ENCODE data around the gene RASSF3. TPM values are rescaled to one million over a fixed set of nuclear protein-coding genes. Genes with fewer than 3 reads are reported as not detected.

RASSF3 gene
- polyA plus RNA-seq, 1 donor (not counting 4 experiments of a cell fraction or from before 2014, with no cell fraction given) = 9.6 TPM

GRCh38 chr12:64691795-64692583 is 81.7 kb downstream of the RASSF3 start:
- H3K9me3 ChIP-seq (ENCODE audit: control insufficient read depth, low read depth, low read length) = no peaks in the 10 kb centered on the region
- no peaks in the 10 kb centered on the region for H3K79me2 ChIP-seq (ENCODE audit: control insufficient read depth, insufficient read depth, low read length)
- no peak overlapping the region for H3K27ac ChIP-seq (ENCODE audit: control insufficient read depth, insufficient read depth, low read length)
- no peak for DNase-seq (ENCODE audit: low read depth, low spot score)
- H3K9ac ChIP-seq (ENCODE audit: control insufficient read depth, extremely low read depth, insufficient read depth, low read length) = no peak overlapping the region
- H4K20me1 ChIP-seq (ENCODE audit: control insufficient read depth, extremely low read depth, insufficient read depth, low read length) = no peaks in the 10 kb centered on the region
- no peaks in the 10 kb centered on the region for H3K27me3 ChIP-seq (ENCODE audit: control insufficient read depth, extremely low read depth, insufficient read depth, low read length)
- dilution Hi-C loops (cut with MboI; ENCODE audit: extremely low pct_ligation_motif_present, low sequenced_read_pairs) = loop anchor here (25.0 kb wide), 1 partner anchor 155 kb away; no protein-coding TSS in a partner anchor
- no peak overlapping the region for H3K4me3 ChIP-seq (ENCODE audit: control insufficient read depth in 2 of 3, extremely low read depth in 1 of 3, insufficient read depth in 2 of 3, low read depth in 1 of 3, low read length in 3 of 3)
- H3K36me3 ChIP-seq (ENCODE audit: control insufficient read depth in 2 of 2, extremely low read depth in 1 of 2, insufficient read depth in 2 of 2, low read length in 2 of 2) = peaks cover 12 to 13% of the 10 kb centered on the region in 2 experiments
- no peaks in the 10 kb centered on the region for H3K4me1 ChIP-seq (ENCODE audit: control insufficient read depth, extremely low read depth, insufficient read depth, low read length)
- H2AFZ ChIP-seq (ENCODE audit: control insufficient read depth, low read length) = no peak overlapping the region
- no peak for TF ChIP-seq EZH2 (IDR thresholded peaks at IDR 0.05; ENCODE audit: low read length)
- TF ChIP-seq, protein P1, sequence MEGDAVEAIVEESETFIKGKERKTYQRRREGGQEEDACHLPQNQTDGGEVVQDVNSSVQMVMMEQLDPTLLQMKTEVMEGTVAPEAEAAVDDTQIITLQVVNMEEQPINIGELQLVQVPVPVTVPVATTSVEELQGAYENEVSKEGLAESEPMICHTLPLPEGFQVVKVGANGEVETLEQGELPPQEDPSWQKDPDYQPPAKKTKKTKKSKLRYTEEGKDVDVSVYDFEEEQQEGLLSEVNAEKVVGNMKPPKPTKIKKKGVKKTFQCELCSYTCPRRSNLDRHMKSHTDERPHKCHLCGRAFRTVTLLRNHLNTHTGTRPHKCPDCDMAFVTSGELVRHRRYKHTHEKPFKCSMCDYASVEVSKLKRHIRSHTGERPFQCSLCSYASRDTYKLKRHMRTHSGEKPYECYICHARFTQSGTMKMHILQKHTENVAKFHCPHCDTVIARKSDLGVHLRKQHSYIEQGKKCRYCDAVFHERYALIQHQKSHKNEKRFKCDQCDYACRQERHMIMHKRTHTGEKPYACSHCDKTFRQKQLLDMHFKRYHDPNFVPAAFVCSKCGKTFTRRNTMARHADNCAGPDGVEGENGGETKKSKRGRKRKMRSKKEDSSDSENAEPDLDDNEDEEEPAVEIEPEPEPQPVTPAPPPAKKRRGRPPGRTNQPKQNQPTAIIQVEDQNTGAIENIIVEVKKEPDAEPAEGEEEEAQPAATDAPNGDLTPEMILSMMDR (optimal IDR thresholded peaks at IDR 0.05 in 1 of 3, IDR thresholded peaks at IDR 0.05 in 1 of 3, conservative IDR thresholded peaks at IDR 0.05 in 1 of 3; ENCODE audit: extremely low read depth in 1 of 3, insufficient read depth in 2 of 3, low read length in 3 of 3) = no peak
- FAIRE-seq = no peak
- no peaks in the 10 kb centered on the region for H3K9me1 ChIP-seq (ENCODE audit: control insufficient read depth, extremely low read depth, insufficient read depth, low read length)
- no peak overlapping the region for H3K4me2 ChIP-seq (ENCODE audit: control insufficient read depth, extremely low read depth, insufficient read depth, low read depth, low read length)

DNA sequence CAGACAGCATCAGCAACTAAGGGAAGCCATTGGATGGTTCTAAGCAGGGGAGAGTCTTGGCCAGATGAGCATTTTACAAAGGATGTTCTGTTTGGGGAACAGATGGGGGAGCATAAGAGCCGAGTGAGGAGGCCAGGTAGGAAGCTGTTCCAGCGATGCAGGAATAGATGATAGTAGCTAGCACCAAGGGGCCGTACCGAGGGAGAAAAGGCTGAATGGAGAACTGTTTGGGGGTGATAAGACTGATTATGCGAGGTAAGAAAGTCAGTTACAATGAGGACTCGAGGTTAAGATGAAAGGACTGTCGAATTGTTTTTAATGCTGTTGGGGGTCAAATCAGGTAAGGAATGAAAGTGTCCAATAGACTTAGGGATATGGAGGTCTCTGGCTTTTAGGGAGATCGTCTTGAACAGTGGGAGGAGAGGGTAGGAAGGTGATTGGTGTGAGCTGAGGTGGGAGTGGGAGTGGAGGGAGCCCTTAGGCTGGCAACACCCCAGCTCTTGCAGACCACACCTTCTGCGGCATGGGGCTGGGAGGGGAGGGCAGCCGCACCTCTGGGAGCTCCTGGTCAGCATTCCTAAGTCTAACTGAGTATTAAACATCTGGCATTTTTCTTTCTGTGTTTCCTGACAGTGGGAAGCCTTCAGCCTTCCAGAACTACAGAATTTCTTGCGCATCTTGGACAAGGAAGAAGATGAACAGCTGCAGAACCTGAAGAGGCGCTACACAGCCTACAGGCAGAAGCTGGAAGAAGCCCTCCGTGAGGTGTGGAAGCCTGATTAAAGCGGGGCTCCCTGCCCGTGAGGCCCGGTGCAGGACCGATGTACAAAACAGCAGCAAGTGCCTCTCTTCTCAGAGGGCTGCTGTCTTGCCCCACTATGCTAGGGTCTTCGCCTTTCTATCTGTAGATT is 84.1 kb downstream of the RASSF3 start:
- H3K27me3 ChIP-seq (ENCODE audit: control insufficient read depth, extremely low read depth, insufficient read depth, low read length) = no peaks in the 10 kb centered on the region
- H3K9ac ChIP-seq (ENCODE audit: control insufficient read depth, extremely low read depth, insufficient read depth, low read length) = no peak overlapping the region
- no peaks in the 10 kb centered on the region for H3K9me1 ChIP-seq (ENCODE audit: control insufficient read depth, extremely low read depth, insufficient read depth, low read length)
- no peak for FAIRE-seq
- TF ChIP-seq, protein P1 (optimal IDR thresholded peaks at IDR 0.05 in 1 of 3, IDR thresholded peaks at IDR 0.05 in 1 of 3, conservative IDR thresholded peaks at IDR 0.05 in 1 of 3; ENCODE audit: extremely low read depth in 1 of 3, insufficient read depth in 2 of 3, low read length in 3 of 3) = no peak
- TF ChIP-seq EZH2 (IDR thresholded peaks at IDR 0.05; ENCODE audit: low read length) = no peak
- no peaks in the 10 kb centered on the region for H3K79me2 ChIP-seq (ENCODE audit: control insufficient read depth, insufficient read depth, low read length)
- no peak overlapping the region for H3K4me2 ChIP-seq (ENCODE audit: control insufficient read depth, extremely low read depth, insufficient read depth, low read depth, low read length)
- no peaks in the 10 kb centered on the region for H3K9me3 ChIP-seq (ENCODE audit: control insufficient read depth, low read depth, low read length)
- H3K4me1 ChIP-seq (ENCODE audit: control insufficient read depth, extremely low read depth, insufficient read depth, low read length) = no peaks in the 10 kb centered on the region
- H3K27ac ChIP-seq (ENCODE audit: control insufficient read depth, insufficient read depth, low read length) = no peak overlapping the region
- no peak overlapping the region for H3K4me3 ChIP-seq (ENCODE audit: control insufficient read depth in 2 of 3, extremely low read depth in 1 of 3, insufficient read depth in 2 of 3, low read depth in 1 of 3, low read length in 3 of 3)
- dilution Hi-C loops (cut with MboI; ENCODE audit: extremely low pct_ligation_motif_present, low sequenced_read_pairs) = loop anchor here (25.0 kb wide), 1 partner anchor 157 kb away; no protein-coding TSS in a partner anchor
- no peaks in the 10 kb centered on the region for H4K20me1 ChIP-seq (ENCODE audit: control insufficient read depth, extremely low read depth, insufficient read depth, low read length)
- H3K36me3 ChIP-seq (ENCODE audit: control insufficient read depth in 2 of 2, extremely low read depth in 1 of 2, insufficient read depth in 2 of 2, low read length in 2 of 2) = peaks cover 9 to 11% of the 10 kb centered on the region in 2 experiments
- DNase-seq (ENCODE audit: low read depth, low spot score) = no peak
- no peak overlapping the region for H2AFZ ChIP-seq (ENCODE audit: control insufficient read depth, low read length)

All from keratinocyte (primary cell).